SU-DHL-6 (cell line): ENCODE results near the gene IL17B.

Experiments
- CTCF ChIP-seq: fragments of 200-600 bp; sonication (generic); IDR thresholded peaks from one replicate; pipeline ENCODE4 v1.5.1; 2017; ENCODE audit warnings: antibody characterized with exemption, mild to moderate bottlenecking, low read length, moderate library complexity; ENCODE audit not compliant: insufficient read depth, poor library complexity, severe bottlenecking
- EZH2phosphoT487 ChIP-seq: fragments of 200-600 bp; sonication (generic), shearing (Covaris generic); conservative IDR thresholded peaks from 2 replicates; pipeline ENCODE4 v1.6.1; 2018; ENCODE audit warnings: mild to moderate bottlenecking, antibody characterized with exemption, low read length, moderate library complexity, mixed read lengths

- TF ChIP-seq CTCF (no peak), EZH2phosphoT487 (no peak)
These were observed 21.5 kb downstream of the IL17B start, which contains the start of gene PCYOX1L for GRCh38 chr5:149357370-149358293.
